Hematopoietic multipotent progenitor cell (in vitro differentiated cells): ENCODE measurements around the gene RASSF9. TPM values are rescaled to one million over a fixed set of nuclear protein-coding genes. Genes with fewer than 3 reads are reported as not detected.
A peak's percentile ranks its signal among the peaks of the same experiment; 100 is the strongest.

ENCODE experiments used
- DNase-seq, 3 donors: peaks; one replicate each; pipeline ENCODE4 v3.0.0-alpha.2; 2011 to 2015; ENCODE audit warnings: low read depth in 2 of 3, low spot score in 2 of 3
- total RNA-seq: library from RNA; depleted of rRNA; stranded (reverse); fragments of >200 nt; gene quantifications from one replicate; pipeline ENCODE4 v1.2.3, GENCODE V29; 2012

RASSF9 gene
- total RNA-seq, 1 donor = 0.27 TPM

DNA sequence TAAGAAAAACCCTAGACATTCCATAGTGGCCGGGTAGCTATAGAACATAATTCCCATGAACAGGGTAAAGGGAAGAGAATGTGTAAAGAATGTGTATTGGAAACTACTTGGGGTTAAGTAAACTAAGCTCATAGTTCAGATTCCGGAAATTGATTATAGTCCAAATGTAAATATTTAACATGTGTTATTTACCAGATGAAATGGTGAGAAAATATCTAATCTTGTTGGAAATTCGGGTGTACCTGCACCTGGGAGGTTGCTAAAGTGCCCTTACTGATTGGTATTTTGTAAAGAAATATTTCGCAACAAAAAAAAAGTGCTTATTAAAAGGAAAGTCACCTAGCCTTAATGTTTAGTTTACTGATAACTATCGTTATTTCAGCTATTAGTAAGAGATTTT is 14.4 kb downstream of the RASSF9 start:
- no peak for DNase-seq

GRCh38 chr12:85821206-85821605 is 15.0 kb downstream of the RASSF9 start:
- DNase-seq = peak in 2 of 3 donors; percentile 24 to 72

- DNase-seq = no peak
Observed at GRCh38 chr12:85820101-85820500, 16.1 kb downstream of the RASSF9 start.

DNA sequence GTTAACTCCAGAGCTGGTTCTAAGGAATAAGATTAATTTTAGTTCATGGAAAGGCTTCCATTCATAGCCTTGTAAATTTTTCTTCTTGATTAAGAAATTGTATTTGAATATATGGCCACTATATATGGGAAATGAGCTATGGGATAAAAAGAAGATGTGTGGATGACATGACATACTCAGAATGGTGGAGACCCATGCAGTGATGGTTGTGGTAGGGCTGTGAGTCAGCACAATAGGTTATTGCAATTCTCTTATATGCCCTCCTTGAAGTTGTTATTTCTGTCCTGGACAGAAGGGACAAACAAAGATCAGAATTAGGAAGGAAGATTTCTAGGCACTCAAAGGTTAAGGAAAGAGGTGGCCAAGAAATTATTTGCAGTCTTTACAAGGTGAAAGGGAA is 21.5 kb downstream of the RASSF9 start:
- DNase-seq = no peak

- DNase-seq = no peak
Observed at GRCh38 chr12:85814071-85814470, 22.1 kb downstream of the RASSF9 start.

GRCh38 chr12:85809500-85809899 is 26.7 kb downstream of the RASSF9 start:
- DNase-seq = no peak

DNA sequence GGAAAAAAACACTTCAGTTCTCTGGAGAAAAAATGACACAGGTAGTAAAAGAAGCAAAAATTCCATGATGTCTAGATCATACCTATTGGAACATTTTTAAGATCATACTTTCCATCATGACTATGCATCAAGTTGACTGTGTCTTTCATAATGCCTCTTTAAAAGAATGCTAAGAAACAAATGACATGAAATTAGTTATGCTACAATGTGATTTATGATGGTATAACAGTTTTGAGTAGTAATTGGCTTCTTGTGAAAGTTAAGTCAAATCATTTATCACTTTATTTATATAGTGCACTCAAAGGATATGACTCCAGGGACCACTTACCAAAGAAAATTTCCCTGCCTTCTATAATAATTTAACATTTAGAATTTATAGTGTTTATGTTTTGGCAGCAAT is 28.5 kb downstream of the RASSF9 start:
- DNase-seq = no peak

DNA sequence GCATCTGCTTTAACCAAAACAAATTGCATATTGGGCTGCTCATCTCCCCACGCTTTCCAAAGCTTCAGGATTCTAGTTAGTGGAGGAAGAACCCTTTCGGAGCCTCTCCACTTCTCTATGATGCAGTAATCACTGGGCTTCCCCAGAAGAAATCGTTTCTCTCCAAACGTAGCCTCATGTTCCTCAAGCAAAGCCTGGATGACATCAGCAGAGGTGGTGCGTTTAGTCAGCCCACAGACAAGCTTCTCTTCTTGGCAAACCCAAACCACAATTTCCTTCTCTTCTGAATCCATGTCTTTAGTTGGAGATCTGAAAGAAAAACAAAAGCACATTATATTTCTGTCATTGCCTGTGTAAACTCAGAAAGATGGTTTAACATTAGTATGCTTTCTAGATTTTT is 30.6 kb downstream of the RASSF9 start:
- DNase-seq = peak in 2 of 3 donors; percentile 53 to 78

DNA sequence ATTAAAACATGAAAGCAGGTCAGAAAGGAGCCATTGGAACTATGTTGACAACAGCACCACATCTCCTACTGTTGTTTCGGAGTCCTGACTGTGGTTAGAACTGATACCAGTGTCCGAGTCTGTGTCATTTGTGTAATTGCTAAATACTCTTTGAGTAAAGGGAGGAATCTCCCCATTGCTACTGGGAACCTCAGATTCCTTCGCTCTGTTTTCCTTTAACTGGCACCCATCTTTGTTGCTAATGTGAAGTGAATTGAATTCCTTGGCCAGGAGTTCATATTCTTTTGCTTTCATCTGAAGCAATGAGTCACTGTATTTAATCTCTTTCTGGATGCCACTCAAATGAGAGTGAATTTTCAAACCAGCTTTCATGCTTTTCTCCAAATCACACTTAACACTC is 31.5 kb downstream of the RASSF9 start:
- no peak for DNase-seq

GRCh38 chr12:85803923-85804322 is 32.3 kb downstream of the RASSF9 start:
- DNase-seq = no peak

DNA sequence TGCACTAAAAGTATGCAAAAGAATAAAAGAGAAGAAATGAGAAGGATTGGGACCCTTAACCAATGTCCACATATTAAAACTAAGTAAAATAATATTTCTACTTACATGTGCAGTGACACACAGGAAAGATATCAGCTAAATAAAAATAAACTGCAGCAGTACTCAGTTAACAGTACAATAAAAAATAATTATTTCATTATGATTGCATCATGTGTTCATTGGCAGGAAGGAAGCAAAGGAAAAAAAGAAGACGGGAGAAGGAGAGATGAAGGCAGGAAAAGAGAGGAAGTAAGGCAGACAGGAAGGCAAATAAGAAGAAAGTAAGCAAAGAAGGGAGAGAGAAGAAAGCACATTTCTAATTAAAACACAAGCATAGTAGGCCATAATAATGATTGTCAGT is 33.0 kb downstream of the RASSF9 start:
- no peak for DNase-seq

GRCh38 chr12:85798122-85798521 is 38.1 kb downstream of the RASSF9 start:
- DNase-seq = no peak

GRCh38 chr12:85796001-85796400 is 40.2 kb downstream of the RASSF9 start:
- no peak for DNase-seq

- no peak for DNase-seq
Observed at GRCh38 chr12:85794531-85794930, 41.7 kb downstream of the RASSF9 start.

GRCh38 chr12:85784096-85784720 is 52.0 kb downstream of the RASSF9 start:
- no peak for DNase-seq

DNA sequence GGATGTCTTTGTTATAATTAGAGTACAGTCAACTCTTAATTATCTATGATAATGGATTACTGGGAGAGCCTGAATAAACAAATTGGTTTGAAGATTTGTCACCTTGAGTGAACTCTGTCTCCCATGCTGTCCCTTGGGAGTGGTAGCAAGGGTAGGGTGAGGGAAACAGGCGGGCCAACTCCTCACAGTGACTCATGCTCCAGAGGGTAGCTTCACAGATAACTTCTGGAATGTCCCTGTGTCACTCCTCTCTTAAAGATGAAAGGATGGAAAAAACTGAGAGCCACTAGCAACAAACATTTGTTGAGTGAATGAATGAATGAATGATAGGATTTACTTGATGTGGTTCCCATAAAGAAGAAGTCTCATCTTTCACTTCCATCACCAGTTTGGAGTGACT is 53.5 kb downstream of the RASSF9 start:
- DNase-seq = no peak

GRCh38 chr12:85781766-85782165 is 54.4 kb downstream of the RASSF9 start:
- DNase-seq = peak in 1 of 3 donors; percentile 18

DNA sequence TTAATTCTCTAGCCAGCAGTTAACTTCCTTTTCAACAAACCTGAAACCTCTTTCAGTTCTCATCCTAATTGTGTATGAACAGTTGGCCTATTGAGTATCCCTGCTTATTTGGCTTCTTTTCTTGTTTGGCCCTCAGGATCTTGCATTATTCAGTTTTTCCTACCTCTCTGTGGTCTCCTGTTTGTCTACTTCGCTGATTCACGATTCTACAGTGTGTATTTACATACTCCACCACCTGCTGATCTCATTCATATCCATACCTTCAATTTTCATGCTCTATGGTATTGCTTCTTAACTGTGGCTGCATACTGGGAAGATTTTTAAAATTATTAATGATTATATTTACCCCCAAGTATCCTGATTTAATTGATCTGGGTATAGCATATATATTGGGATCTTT is 56.4 kb downstream of the RASSF9 start:
- no peak for DNase-seq

DNA sequence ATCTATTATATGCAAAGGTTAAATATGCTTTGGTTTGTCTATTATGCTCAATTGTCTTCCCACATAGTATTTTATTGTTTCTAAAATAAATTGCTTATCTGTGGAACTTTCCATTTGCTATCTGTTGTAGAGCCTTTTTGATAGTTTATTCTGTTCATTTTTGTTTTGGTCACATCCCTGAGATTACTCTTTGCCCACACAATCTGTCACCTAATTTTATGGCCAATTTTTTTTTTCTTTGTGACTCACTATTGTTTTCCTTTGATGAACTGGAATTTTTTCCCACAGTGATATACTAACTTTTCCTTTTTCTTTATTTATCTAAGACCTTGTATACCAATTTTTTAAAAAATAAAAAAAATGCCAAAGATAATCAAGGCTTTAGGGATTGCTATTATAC is 61.1 kb downstream of the RASSF9 start:
- DNase-seq = no peak

- no peak for DNase-seq
Observed at GRCh38 chr12:85765453-85765869, 70.7 kb downstream of the RASSF9 start.

GRCh38 chr12:85759623-85760022 is 76.6 kb downstream of the RASSF9 start:
- DNase-seq = no peak

GRCh38 chr12:85759091-85759490 is 77.1 kb downstream of the RASSF9 start:
- no peak for DNase-seq

- no peak for DNase-seq
Observed at GRCh38 chr12:85755760-85756159, 80.4 kb downstream of the RASSF9 start.
